GM23338 (cell line): ENCODE measurements around the gene RAD51AP2.

ENCODE experiments used
- CTCF ChIP-seq, 2 experiments: fragments of 200-600 bp in 1 of 2; sonication (generic) in 1 of 2; conservative IDR thresholded peaks; 2 replicates each; pipeline versions ENCODE4 v1.5.1 to v1.6.1; 2016 to 2017; ENCODE audit warnings: antibody characterized with exemption in 2 of 2, low read depth in 2 of 2, mild to moderate bottlenecking in 2 of 2, moderate library complexity in 1 of 2
- EZH2 ChIP-seq: fragments of 200-600 bp; sonication (generic); IDR thresholded peaks from one replicate; pipeline ENCODE4 v1.8.0; 2017; ENCODE audit warnings: antibody characterized with exemption, mild to moderate bottlenecking, low read depth; ENCODE audit not compliant: unreplicated experiment
- EZH2phosphoT487 ChIP-seq: fragments of 200-600 bp; sonication (generic); IDR thresholded peaks from one replicate; pipeline ENCODE4 v1.8.1; 2018; ENCODE audit warnings: antibody characterized with exemption; ENCODE audit not compliant: unreplicated experiment
- JUNB ChIP-seq: IDR thresholded peaks from one replicate; pipeline ENCODE4 v1.6.1; 2016; ENCODE audit warnings: antibody characterized with exemption; ENCODE audit not compliant: unreplicated experiment
- POLR2AphosphoS5 ChIP-seq: IDR thresholded peaks from 2 replicates; pipeline ENCODE4 v1.6.1; 2016; ENCODE audit warnings: antibody characterized with exemption, low read depth
- REST ChIP-seq: IDR thresholded peaks from one replicate; pipeline ENCODE4 v1.6.1; 2018; ENCODE audit warnings: antibody characterized with exemption; ENCODE audit not compliant: unreplicated experiment
- STAT1 ChIP-seq: IDR thresholded peaks from one replicate; pipeline ENCODE4 v1.6.1; 2016; ENCODE audit warnings: antibody characterized with exemption; ENCODE audit not compliant: unreplicated experiment

DNA sequence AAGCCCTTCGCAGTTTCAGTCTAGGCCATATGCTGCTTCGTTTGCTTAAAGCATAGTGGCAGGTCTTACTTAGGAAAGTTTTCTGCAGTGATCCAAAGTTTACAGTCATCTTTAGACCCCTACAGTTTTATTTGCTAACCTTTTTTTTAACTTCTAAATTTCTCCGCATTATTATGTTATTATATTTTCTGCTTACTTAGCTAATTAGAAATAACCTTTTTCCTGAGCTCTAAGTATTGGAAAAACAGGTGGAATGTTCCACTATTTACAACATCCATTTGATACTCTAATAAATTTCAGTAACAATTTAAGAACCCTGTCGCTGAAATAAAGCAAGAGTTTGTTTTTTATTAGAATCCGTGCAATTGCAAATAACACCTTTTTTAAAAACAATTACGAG is 4.1 kb upstream of the RAD51AP2 start:
- TF ChIP-seq CTCF (conservative IDR thresholded peaks at IDR 0.05; ENCODE audit: low read depth in 2 of 2) (no peak), REST (no peak), EZH2 (no peak), EZH2phosphoT487 (no peak), POLR2AphosphoS5 (no peak), STAT1 (no peak), JUNB (no peak)
